Lower leg skin (tissue), 4 donors: Measurements from ENCODE around the gene SSTR4. TPM values are rescaled to one million over a fixed set of nuclear protein-coding genes. Genes with fewer than 3 reads are reported as not detected.

Experiments used
- DNase-seq, 2 donors: peaks; one replicate each; pipeline ENCODE4 v3.0.0-alpha.2; 2019; ENCODE audit warnings: low spot score in 2 of 2
- H3K4me3 ChIP-seq: fragments of 200-600 bp; sonication (generic); 2 replicates; pipeline ENCODE4 v1.5.1; 2017; ENCODE audit warnings: mild to moderate bottlenecking, low read depth; ENCODE audit not compliant: poor library complexity, severe bottlenecking
- CTCF ChIP-seq, 3 donors: fragments of 450-650 bp; IDR thresholded peaks; one replicate each; pipeline ENCODE4 v1.5.1; 2016; ENCODE audit warnings: antibody characterized with exemption in 3 of 3, mild to moderate bottlenecking in 3 of 3, moderate library complexity in 2 of 3
- POLR2A ChIP-seq, 2 donors: fragments of 450-650 bp; IDR thresholded peaks; one replicate each; pipeline ENCODE4 v1.6.1; 2016 to 2017; ENCODE audit warnings: antibody characterized with exemption in 2 of 2, mild to moderate bottlenecking in 1 of 2, moderate library complexity in 1 of 2
- WGBS, 2 donors: methylation state at CpG; one replicate each; pipeline ENCODE4 v1.1.5; 2018; 5-methylcytosine and 5-hydroxymethylcytosine counted together
- intact Hi-C: fragments of 100-400 bp; cut with DNase I; formaldehyde crosslinking; loops from one replicate; pipeline ENCODE4 v1.15.0; 2023; ENCODE audit warnings: low total_unique reads
- total RNA-seq, 4 donors: library from RNA; depleted of rRNA; stranded (reverse); fragments of >200 nt; gene quantifications; one replicate each; pipeline ENCODE4 v1.1.0, GENCODE V29; 2016

Gene SSTR4
- total RNA-seq, 4 donors from 2014 or later: not detected

DNA sequence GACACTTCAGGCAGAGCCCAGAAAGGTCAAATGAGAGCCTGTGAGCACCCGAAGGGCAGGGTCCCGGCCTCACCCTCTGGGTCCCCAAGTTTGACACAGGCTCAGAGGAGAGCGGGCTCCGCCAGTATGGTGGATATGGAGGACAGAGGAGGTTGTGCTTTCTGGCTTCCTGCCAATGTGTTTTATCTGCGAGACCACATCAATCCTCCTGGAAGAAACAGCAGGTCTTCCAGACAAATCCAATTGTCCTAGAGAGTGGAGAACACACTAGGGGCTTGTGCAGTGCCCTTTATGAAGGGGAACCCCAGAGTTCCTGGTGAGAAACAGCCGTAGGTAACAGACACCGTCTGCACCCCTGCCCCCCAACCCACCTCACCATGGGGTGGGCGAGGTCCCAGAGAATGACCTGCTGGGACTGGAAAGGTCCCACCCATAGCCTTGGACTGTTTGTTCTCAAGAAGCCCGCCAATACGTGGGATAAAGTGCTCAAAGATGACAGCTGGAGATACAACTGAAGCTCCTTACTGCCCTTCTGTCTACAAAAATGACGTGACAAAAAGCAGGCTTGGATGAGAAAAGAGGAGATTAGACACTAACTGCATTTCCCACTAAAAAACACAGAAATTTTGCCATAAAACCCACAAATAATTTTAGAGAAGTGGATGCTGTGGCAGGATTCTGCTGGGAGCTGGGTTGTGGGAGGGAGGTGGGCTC, 23.9 kb upstream of the SSTR4 start:
- DNase-seq: no peak
- TF ChIP-seq CTCF (IDR thresholded peaks at IDR 0.05): no peak
- no peak for TF ChIP-seq POLR2A (IDR thresholded peaks at IDR 0.05)
- 87 to 90% methylated on average over 11 of the region's 11 CpGs for WGBS, 2 donors
- intact Hi-C loops: no loop called here
- no peak overlapping the region for H3K4me3 ChIP-seq

- intact Hi-C loops: no loop called here
- WGBS, 2 donors: 27 to 36% methylated on average over 5 of the region's 5 CpGs
- no peak for DNase-seq
- TF ChIP-seq POLR2A (IDR thresholded peaks at IDR 0.05): no peak
- no peak for TF ChIP-seq CTCF (IDR thresholded peaks at IDR 0.05)
- no peak overlapping the region for H3K4me3 ChIP-seq
Measured at GRCh38 chr20:23013429-23013828, 21.7 kb upstream of the SSTR4 start.

DNA sequence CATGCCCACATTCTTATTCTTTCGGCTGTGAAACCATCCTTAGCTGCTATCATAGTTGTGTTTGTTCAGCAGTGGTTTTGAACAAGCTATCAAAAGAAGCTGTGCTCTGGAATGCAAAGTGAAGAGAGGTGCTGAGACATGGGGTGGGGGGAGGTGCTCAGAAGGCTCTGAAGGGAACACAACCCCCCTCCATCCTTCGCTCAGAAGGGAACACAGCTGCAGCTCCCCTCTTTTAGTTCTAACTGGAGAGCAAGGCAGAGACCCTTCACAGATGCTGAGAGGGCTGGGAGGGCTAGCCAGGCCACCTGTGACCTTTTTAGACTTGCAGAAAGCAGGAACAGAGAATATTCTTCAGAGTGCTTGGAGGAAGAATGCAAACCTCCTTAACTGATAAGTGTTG, 17.6 kb upstream of the SSTR4 start:
- no peak for DNase-seq
- intact Hi-C loops: no loop called here
- TF ChIP-seq CTCF (IDR thresholded peaks at IDR 0.05): no peak
- no peak for TF ChIP-seq POLR2A (IDR thresholded peaks at IDR 0.05)
- 92 to 96% methylated on average over 2 of the region's 2 CpGs for WGBS, 2 donors
- H3K4me3 ChIP-seq: no peak overlapping the region

- intact Hi-C loops: no loop called here
- no peak overlapping the region for H3K4me3 ChIP-seq
- no peak for TF ChIP-seq CTCF (IDR thresholded peaks at IDR 0.05)
- TF ChIP-seq POLR2A (IDR thresholded peaks at IDR 0.05): no peak
- no peak for DNase-seq
Measured at GRCh38 chr20:23018432-23018831, 16.7 kb upstream of the SSTR4 start.

- intact Hi-C loops: no loop called here
- no peak overlapping the region for H3K4me3 ChIP-seq
- 80 to 92% methylated on average over 11 of the region's 11 CpGs for WGBS, 2 donors
- TF ChIP-seq CTCF (IDR thresholded peaks at IDR 0.05): no peak
- TF ChIP-seq POLR2A (IDR thresholded peaks at IDR 0.05): no peak
- DNase-seq: no peak
Measured at GRCh38 chr20:23018941-23019340, 16.2 kb upstream of the SSTR4 start.

DNA sequence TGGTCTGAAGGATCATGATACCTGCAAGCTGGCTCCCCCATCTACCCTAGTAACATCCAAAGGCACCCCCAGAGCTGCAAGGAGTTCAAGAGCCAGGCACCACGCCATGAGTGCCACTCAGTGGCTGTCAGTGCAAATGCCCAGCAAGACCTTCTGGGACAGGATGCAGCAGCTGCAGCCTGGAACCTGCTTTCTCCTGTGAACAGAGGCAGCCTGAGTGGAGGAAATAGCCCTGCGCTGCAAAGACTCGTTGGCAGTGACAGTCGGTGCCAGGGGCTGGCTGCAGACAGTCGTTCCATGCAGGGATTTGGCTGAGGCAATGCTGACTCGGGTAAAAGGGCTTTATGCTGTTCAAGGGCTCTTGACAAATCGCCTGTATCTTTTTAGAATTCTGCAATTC, 15.7 kb upstream of the SSTR4 start:
- 37 to 48% methylated on average over 7 of the region's 7 CpGs for WGBS, 2 donors
- DNase-seq: no peak
- intact Hi-C loops: no loop called here
- TF ChIP-seq POLR2A (IDR thresholded peaks at IDR 0.05): no peak
- TF ChIP-seq CTCF (IDR thresholded peaks at IDR 0.05): no peak
- no peak overlapping the region for H3K4me3 ChIP-seq
